Subcutaneous adipose tissue (tissue), 4 donors: ENCODE data around the gene FILIP1. TPM values are rescaled to one million over a fixed set of nuclear protein-coding genes. Genes with fewer than 3 reads are reported as not detected.

Experiments
- CTCF ChIP-seq: fragments of 450-650 bp; IDR thresholded peaks from one replicate; pipeline ENCODE4 v1.5.1; 2016; ENCODE audit warnings: low read depth, mild to moderate bottlenecking, control low read depth, antibody characterized with exemption, moderate library complexity
- total RNA-seq, 4 donors: library from RNA; depleted of rRNA; stranded (reverse); fragments of >200 nt; gene quantifications; one replicate each; pipeline ENCODE4 v1.1.0, GENCODE V29; 2016

Gene FILIP1
- total RNA-seq, 4 donors from 2014 or later, result 3.4 to 16.2 (median 5.8) TPM

GRCh38 chr6:75438442-75439116, 55.0 kb downstream of the FILIP1 start:
- TF ChIP-seq CTCF, result no peak

DNA sequence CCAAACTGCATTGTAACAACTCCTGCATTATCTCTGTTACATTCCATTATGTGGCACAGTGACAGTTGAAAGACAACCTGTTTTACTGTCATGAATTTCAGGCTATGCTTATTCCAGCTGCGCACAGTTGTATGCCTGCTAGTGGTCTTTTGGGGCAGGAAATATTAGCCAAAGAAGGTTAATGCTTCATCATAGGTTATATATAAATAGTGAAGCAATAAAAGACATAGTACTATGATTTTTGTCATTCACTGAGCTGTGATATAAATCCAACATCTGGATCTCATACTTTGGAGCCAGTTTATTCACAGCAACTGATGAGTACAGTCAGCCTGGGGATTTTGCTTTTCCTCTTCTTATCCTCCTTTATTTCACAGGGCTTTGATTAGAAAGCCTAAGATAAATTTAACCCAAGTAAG, 55.6 kb downstream of the FILIP1 start:
- TF ChIP-seq CTCF, result no peak

DNA sequence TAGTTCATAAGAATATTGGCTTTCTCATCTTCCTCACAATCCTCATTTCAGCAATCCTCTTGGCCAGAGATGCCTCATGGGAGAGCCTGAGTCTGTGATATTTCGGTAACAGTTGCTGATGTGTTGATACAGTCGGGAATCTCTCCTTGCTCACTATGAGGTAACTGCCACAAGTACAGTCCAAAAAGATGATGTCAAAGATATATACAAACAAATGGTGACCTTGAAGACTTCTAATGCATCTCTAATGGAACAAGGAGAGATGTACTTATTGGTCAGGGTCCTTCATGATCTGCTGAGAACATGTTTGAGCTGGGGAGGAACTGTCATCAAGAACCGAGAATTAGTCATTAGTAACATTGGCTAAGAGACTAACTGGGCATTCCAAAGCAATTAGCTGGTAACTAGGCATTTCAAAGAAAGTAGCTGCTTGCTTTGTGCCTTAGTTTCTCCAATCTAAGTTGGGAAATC, 56.1 kb downstream of the FILIP1 start:
- TF ChIP-seq CTCF, result no peak

GRCh38 chr6:75436869-75437268, 56.7 kb downstream of the FILIP1 start:
- no peak for TF ChIP-seq CTCF

DNA sequence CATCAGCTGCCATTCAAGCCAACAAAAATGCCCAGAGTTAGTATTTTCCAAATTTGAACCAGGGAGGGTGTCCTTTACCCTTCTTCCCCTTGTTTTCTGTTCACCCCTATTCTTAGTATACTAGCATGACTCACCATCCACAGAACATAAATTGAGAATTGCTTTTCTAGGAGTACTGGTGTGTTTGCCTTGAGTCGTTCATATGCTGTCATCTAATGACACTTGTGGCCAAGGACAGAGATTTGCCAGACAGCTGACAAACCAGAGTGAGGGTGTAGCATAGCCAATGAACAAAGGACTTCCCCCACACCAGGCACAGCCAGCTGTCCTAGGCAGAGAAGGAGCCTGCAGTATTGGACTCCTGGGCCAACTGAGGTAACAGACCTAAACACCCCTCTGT, 62.2 kb downstream of the FILIP1 start:
- no peak for TF ChIP-seq CTCF

- TF ChIP-seq CTCF, result no peak
These were observed 62.8 kb downstream of the FILIP1 start for GRCh38 chr6:75430631-75431325.

DNA sequence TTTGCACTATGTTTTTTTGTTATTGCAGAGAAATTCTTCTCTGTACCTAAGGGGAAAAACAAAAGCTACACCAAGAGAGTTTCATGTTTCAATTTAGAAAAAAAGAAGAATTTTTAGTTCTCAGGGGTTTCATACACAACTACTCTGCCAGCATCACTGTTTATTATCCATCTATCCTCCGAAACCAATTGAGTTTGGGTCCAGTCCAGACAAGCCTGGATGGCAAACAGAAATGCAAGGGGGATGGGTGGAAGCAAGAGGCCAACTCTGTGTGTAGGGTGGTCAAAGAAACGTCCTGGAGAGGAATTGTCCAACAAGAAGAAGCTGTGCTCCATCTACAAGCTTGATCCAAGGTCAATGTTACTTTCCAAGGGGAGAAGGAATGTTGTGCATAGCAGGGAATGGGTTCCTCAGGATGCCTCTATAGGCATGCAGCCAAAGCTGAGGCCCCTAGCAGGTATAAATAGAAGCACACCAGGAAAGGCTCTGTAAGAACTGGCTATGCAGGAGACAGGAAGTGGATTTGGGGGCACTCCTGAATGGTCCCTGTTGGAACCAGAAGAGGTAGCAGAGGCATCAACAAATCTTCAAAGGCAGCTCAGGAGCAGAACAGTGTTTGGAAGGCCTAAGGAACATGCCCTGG, 64.4 kb downstream of the FILIP1 start:
- TF ChIP-seq CTCF, result no peak
